Esophagus muscularis mucosa (tissue), 4 donors: ENCODE data around the gene MBTPS1. TPM values are rescaled to one million over a fixed set of nuclear protein-coding genes. Genes with fewer than 3 reads are reported as not detected.

ENCODE experiments used
- DNase-seq: peaks from one replicate; pipeline ENCODE4 v3.0.0-alpha.2; 2017; ENCODE audit errors: extremely low spot score
- H3K27ac ChIP-seq, 4 donors: fragments of 200-600 bp; sonication (generic); replicated peaks in 1 of 4; 1 replicate in 3 of 4; 2 replicates in 1 of 4; pipeline ENCODE4 v1.5.1; 2016 to 2019; ENCODE audit warnings: mild to moderate bottlenecking in 1 of 4
- H3K27me3 ChIP-seq, 4 donors: fragments of 200-600 bp; sonication (generic); one replicate each; pipeline versions ENCODE4 v1.5.1 to v1.6.0; 2016 to 2019
- H3K36me3 ChIP-seq, 4 donors: fragments of 200-600 bp; sonication (generic); one replicate each; pipeline ENCODE4 v1.5.1; 2016 to 2019
- H3K4me1 ChIP-seq, 4 donors: fragments of 200-600 bp; sonication (generic); one replicate each; pipeline ENCODE4 v1.5.1; 2016 to 2019
- H3K4me3 ChIP-seq, 4 donors: fragments of 200-600 bp; sonication (generic); 1 replicate in 2 of 4; 2 replicates in 2 of 4; pipeline ENCODE4 v1.5.1; 2016 to 2019; ENCODE audit warnings: mild to moderate bottlenecking in 4 of 4, moderate library complexity in 1 of 4
- H3K9me3 ChIP-seq, 4 donors: fragments of 200-600 bp; sonication (generic); 1 replicate in 3 of 4; 2 replicates in 1 of 4; pipeline ENCODE4 v1.5.1; 2016 to 2019
- CTCF ChIP-seq, 3 experiments: fragments of 200-600 bp in 2 of 3; fragments of 450-650 bp in 1 of 3; sonication (generic) in 2 of 3; IDR thresholded peaks; one replicate each; pipeline ENCODE4 v1.5.1; 2017 to 2019; ENCODE audit warnings: antibody characterized with exemption in 3 of 3, mild to moderate bottlenecking in 2 of 3, moderate library complexity in 1 of 3
- EP300 ChIP-seq: sonication (generic); formaldehyde crosslinking; IDR thresholded peaks from one replicate; pipeline ENCODE4 v1.6.1; 2017; ENCODE audit warnings: antibody characterized with exemption
- POLR2A ChIP-seq: fragments of 450-650 bp; IDR thresholded peaks from one replicate; pipeline ENCODE4 v1.6.1; 2017; ENCODE audit warnings: antibody characterized with exemption, moderate library complexity, mild to moderate bottlenecking, low read depth
- POLR2AphosphoS5 ChIP-seq, 2 donors: sonication (generic); formaldehyde crosslinking; IDR thresholded peaks; one replicate each; pipeline ENCODE4 v1.6.1; 2017; ENCODE audit warnings: antibody characterized with exemption in 2 of 2
- WGBS: methylation state at CpG from one replicate; pipeline ENCODE4 v1.1.5; 2018; 5-methylcytosine and 5-hydroxymethylcytosine counted together
- intact Hi-C: fragments of 100-400 bp; cut with DNase I; formaldehyde crosslinking; loops from one replicate; pipeline ENCODE4 v1.15.1; 2023
- total RNA-seq, 4 donors: library from RNA; depleted of rRNA; stranded (reverse); fragments of >200 nt; gene quantifications; one replicate each; pipeline versions ENCODE4 v1.1.0 to v1.2.1, GENCODE V29; 2016

Gene MBTPS1
- total RNA-seq, 4 donors from 2014 or later = 72.4 to 86.6 (median 82.6) TPM

DNA sequence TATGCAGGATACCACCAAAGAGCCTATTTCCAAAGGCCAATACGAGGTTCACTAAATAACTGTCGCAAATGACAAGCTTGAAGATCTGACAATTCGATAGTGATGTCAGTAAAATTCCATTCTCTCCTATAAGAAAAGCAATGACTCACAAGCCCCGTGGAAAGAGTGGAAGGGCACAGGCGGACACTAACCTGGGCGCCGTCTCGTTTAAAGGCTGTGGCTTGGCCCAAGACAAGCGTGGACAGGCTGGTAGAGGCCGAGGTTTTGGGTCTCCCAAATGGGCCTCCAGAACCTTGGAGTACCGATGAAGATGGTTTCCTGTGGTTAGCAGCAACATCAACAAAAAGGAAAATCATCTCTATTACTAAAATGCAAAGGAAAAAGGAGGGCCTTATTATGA lies 57.6 kb downstream of the MBTPS1 start:
- TF ChIP-seq CTCF (IDR thresholded peaks at IDR 0.05) = no peak
- Histone ChIP-seq H3K4me1 (peaks cover 10 to 25% (median 23%) of the 10 kb centered on the region in 4 donors), H3K4me3 (no peak overlapping the region), H3K27me3 (no peaks in the 10 kb centered on the region), H3K9me3 (no peaks in the 10 kb centered on the region), H3K36me3 (peaks cover 75 to 100% (median 97%) of the 10 kb centered on the region in 4 donors), H3K27ac (no peak overlapping the region)
- DNase-seq = no peak
- WGBS = 88% methylated on average over 11 of the region's 11 CpGs
- intact Hi-C loops = no loop called here

- peaks cover 10 to 25% (median 23%) of the 10 kb centered on the region in 4 donors for H3K4me1 ChIP-seq
- H3K27ac ChIP-seq = no peak overlapping the region
- no peak for TF ChIP-seq POLR2AphosphoS5 (IDR thresholded peaks at IDR 0.05)
- no peak for TF ChIP-seq CTCF (IDR thresholded peaks at IDR 0.05)
- no peak for TF ChIP-seq POLR2A
- no peak for TF ChIP-seq EP300
- WGBS = 79% methylated on average over 9 of the region's 11 CpGs
- no peak for DNase-seq
- H3K9me3 ChIP-seq = no peaks in the 10 kb centered on the region
- peaks cover 80 to 100% (median 97%) of the 10 kb centered on the region in 4 donors for H3K36me3 ChIP-seq
- intact Hi-C loops = no loop called here
- H3K27me3 ChIP-seq = no peaks in the 10 kb centered on the region
- no peak overlapping the region for H3K4me3 ChIP-seq
These were observed 58.1 kb downstream of the MBTPS1 start for GRCh38 chr16:84058664-84059063.

DNA sequence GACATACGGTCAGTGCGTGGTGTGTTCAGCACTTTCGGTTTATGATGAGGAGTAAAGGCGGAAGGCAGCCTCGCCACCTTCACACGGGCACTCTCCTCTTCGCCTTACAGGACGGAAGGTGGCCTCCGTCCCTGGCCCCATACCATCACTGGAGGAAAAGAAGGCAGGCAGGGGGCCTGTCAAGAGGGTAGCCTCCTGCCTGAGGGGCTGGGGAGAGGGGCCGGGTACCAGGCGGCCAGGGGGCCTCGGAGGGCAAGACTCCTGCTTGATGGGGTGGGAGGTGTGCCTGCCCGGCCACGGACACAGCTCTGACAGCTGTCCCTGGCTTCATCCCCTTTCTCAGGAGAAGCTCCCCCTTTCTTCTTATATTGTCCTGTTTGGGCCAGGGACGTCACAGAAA lies 58.5 kb downstream of the MBTPS1 start:
- H3K27ac ChIP-seq = no peak overlapping the region
- TF ChIP-seq POLR2A = no peak
- TF ChIP-seq CTCF (IDR thresholded peaks at IDR 0.05) = no peak
- no peak for TF ChIP-seq EP300
- no peak for TF ChIP-seq POLR2AphosphoS5 (IDR thresholded peaks at IDR 0.05)
- H3K4me1 ChIP-seq = peaks cover 10 to 25% (median 23%) of the 10 kb centered on the region in 4 donors
- no peak for DNase-seq
- 93% methylated on average over 14 of the region's 15 CpGs for WGBS
- no peak overlapping the region for H3K4me3 ChIP-seq
- peaks cover 82 to 100% (median 100%) of the 10 kb centered on the region in 4 donors for H3K36me3 ChIP-seq
- intact Hi-C loops = no loop called here
- no peaks in the 10 kb centered on the region for H3K27me3 ChIP-seq
- H3K9me3 ChIP-seq = no peaks in the 10 kb centered on the region

GRCh38 chr16:84056933-84057332 lies 59.8 kb downstream of the MBTPS1 start:
- no peak for DNase-seq
- Histone ChIP-seq H3K27me3 (no peaks in the 10 kb centered on the region), H3K4me3 (no peak overlapping the region), H3K4me1 (peaks cover 10 to 22% (median 16%) of the 10 kb centered on the region in 4 donors), H3K36me3 (peaks cover 74 to 100% (median 99%) of the 10 kb centered on the region in 4 donors), H3K9me3 (no peaks in the 10 kb centered on the region), H3K27ac (no peak overlapping the region)
- TF ChIP-seq CTCF (IDR thresholded peaks at IDR 0.05) (no peak), POLR2AphosphoS5 (IDR thresholded peaks at IDR 0.05) (no peak), EP300 (no peak), POLR2A (no peak)
- intact Hi-C loops = no loop called here
- 98% methylated on average over 7 of the region's 7 CpGs for WGBS
